Breast epithelium (tissue), 4 donors: ENCODE measurements around the gene PGBD1. TPM values are rescaled to one million over a fixed set of nuclear protein-coding genes. Genes with fewer than 3 reads are reported as not detected.

ENCODE experiments used
- DNase-seq, 2 donors: peaks; one replicate each; pipeline ENCODE4 v3.0.0-alpha.2; 2019; ENCODE audit warnings: low spot score in 2 of 2
- H3K27ac ChIP-seq, 2 donors: fragments of 200-600 bp; sonication (generic) in 1 of 2; one replicate each; pipeline ENCODE4 v1.5.1; 2016 to 2019; ENCODE audit warnings: mild to moderate bottlenecking in 1 of 2
- H3K27me3 ChIP-seq, 2 donors: fragments of 200-600 bp; sonication (generic) in 1 of 2; one replicate each; pipeline versions ENCODE4 v1.5.1 to v1.6.0; 2017 to 2019; ENCODE audit warnings: control low read depth in 1 of 2, mild to moderate bottlenecking in 1 of 2
- H3K36me3 ChIP-seq: fragments of 200-600 bp; one replicate; pipeline ENCODE4 v1.5.1; 2019
- H3K4me1 ChIP-seq, 2 donors: fragments of 200-600 bp; sonication (generic); one replicate each; pipeline ENCODE4 v1.5.1; 2016 to 2019; ENCODE audit warnings: control low read depth in 1 of 2
- H3K4me3 ChIP-seq, 3 donors: fragments of 200-600 bp; sonication (generic); 1 replicate in 2 of 3; 2 replicates in 1 of 3; pipeline ENCODE4 v1.5.1; 2016 to 2019; ENCODE audit warnings: mild to moderate bottlenecking in 3 of 3, moderate library complexity in 2 of 3
- H3K9me3 ChIP-seq, 2 donors: fragments of 200-600 bp; sonication (generic) in 1 of 2; one replicate each; pipeline ENCODE4 v1.5.1; 2016 to 2019; ENCODE audit warnings: control low read depth in 1 of 2
- CTCF ChIP-seq, 3 donors: fragments of 450-650 bp; IDR thresholded peaks; one replicate each; pipeline ENCODE4 v1.5.1; 2016 to 2017; ENCODE audit warnings: antibody characterized with exemption in 3 of 3, mild to moderate bottlenecking in 3 of 3, moderate library complexity in 3 of 3
- POLR2A ChIP-seq: fragments of 450-650 bp; IDR thresholded peaks from one replicate; pipeline ENCODE4 v1.6.1; 2016; ENCODE audit warnings: antibody characterized with exemption, mild to moderate bottlenecking, moderate library complexity
- POLR2AphosphoS5 ChIP-seq, 3 donors: sonication (generic); formaldehyde crosslinking; IDR thresholded peaks; one replicate each; pipeline ENCODE4 v1.6.1; 2017; ENCODE audit warnings: antibody characterized with exemption in 3 of 3
- intact Hi-C: fragments of 100-400 bp; cut with DNase I; formaldehyde crosslinking; loops from one replicate; pipeline ENCODE4 v1.15.1; 2023; ENCODE audit warnings: low total_unique reads
- total RNA-seq, 3 donors: library from RNA; depleted of rRNA; stranded (reverse); fragments of >200 nt; gene quantifications; one replicate each; pipeline ENCODE4 v1.1.0, GENCODE V29; 2016

The PGBD1 gene
- total RNA-seq, 3 donors from 2014 or later = 4.2 to 5.9 (median 4.6) TPM

GRCh38 chr6:28243946-28244345, 37.4 kb upstream of the PGBD1 start:
- Histone ChIP-seq H3K4me3 (no peak overlapping the region), H3K4me1 (no peaks in the 10 kb centered on the region), H3K27me3 (no peaks in the 10 kb centered on the region), H3K27ac (no peak overlapping the region), H3K9me3 (no peaks in the 10 kb centered on the region), H3K36me3 (no peaks in the 10 kb centered on the region)
- intact Hi-C loops = no loop called here
- TF ChIP-seq POLR2AphosphoS5 (IDR thresholded peaks at IDR 0.05) (no peak), CTCF (IDR thresholded peaks at IDR 0.05) (no peak), POLR2A (no peak)
- no peak for DNase-seq

- no peak for DNase-seq
- Histone ChIP-seq H3K27me3 (no peaks in the 10 kb centered on the region), H3K9me3 (no peaks in the 10 kb centered on the region), H3K36me3 (no peaks in the 10 kb centered on the region), H3K4me1 (no peaks in the 10 kb centered on the region), H3K4me3 (no peak overlapping the region), H3K27ac (no peak overlapping the region)
- TF ChIP-seq POLR2AphosphoS5 (IDR thresholded peaks at IDR 0.05) = no peak
- TF ChIP-seq POLR2A = no peak
- no peak for TF ChIP-seq CTCF (IDR thresholded peaks at IDR 0.05)
- intact Hi-C loops = no loop called here
These were observed 36.0 kb upstream of the PGBD1 start for GRCh38 chr6:28245206-28245941.

- Histone ChIP-seq H3K4me3 (no peak overlapping the region), H3K9me3 (no peaks in the 10 kb centered on the region), H3K4me1 (peaks cover 2 to 5% of the 10 kb centered on the region in 2 donors), H3K36me3 (no peaks in the 10 kb centered on the region), H3K27ac (no peak overlapping the region), H3K27me3 (no peaks in the 10 kb centered on the region)
- TF ChIP-seq POLR2AphosphoS5 (IDR thresholded peaks at IDR 0.05) = no peak
- no peak for TF ChIP-seq CTCF (IDR thresholded peaks at IDR 0.05)
- no peak for TF ChIP-seq POLR2A
- intact Hi-C loops = no loop called here
- DNase-seq = no peak
These were observed 32.5 kb upstream of the PGBD1 start for GRCh38 chr6:28248916-28249315.

DNA sequence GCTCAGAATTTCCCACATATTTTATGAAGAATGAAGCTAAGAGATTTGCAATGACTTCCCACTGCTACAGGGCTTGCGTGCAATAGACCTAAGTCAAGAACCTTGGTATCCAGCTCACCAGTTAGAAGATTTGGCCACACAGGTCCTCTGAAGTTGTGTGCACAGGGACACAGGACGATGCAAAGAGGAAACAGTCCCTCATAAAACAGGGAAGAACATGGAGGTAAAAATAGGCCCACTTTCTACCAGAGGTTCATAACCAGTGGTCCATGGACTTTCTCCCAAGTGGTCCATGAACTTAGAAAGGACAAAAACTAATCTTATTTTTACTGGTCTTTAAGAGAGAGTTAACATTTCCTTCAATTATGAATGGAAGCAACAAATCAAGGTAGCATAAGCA, 30.6 kb upstream of the PGBD1 start:
- H3K27ac ChIP-seq = no peak overlapping the region
- H3K9me3 ChIP-seq = no peaks in the 10 kb centered on the region
- H3K27me3 ChIP-seq = peaks cover 0 to 7% of the 10 kb centered on the region in 2 donors
- no peak for TF ChIP-seq CTCF (IDR thresholded peaks at IDR 0.05)
- no peak for TF ChIP-seq POLR2A
- no peak for TF ChIP-seq POLR2AphosphoS5 (IDR thresholded peaks at IDR 0.05)
- intact Hi-C loops = no loop called here
- H3K4me3 ChIP-seq = peak overlapping the region in 2 of 3 donors; percentile 24 to 62
- no peak for DNase-seq
- H3K36me3 ChIP-seq = no peaks in the 10 kb centered on the region
- H3K4me1 ChIP-seq = peaks cover 2 to 5% of the 10 kb centered on the region in 2 donors

DNA sequence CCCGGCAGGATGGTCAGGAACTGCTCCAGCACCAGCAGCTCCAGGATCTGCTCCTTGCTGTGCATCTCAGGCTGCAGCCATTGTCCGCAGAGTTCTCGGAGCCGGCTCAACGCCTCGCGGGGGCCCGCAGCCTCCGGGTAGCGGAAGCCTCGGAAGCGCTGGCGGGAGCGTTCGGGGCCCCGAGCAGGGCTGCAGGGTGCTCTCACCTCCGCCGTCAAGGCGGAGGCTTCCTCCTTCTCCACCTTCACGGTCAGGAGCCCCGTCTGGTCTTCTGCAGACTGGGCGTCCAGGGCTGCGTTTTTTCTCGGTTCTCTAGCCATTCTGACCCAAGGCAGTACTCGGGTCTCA, 29.7 kb upstream of the PGBD1 start:
- Histone ChIP-seq H3K4me1 (peaks cover 2 to 5% of the 10 kb centered on the region in 2 donors), H3K36me3 (no peaks in the 10 kb centered on the region), H3K9me3 (no peaks in the 10 kb centered on the region), H3K27me3 (peaks cover 0 to 7% of the 10 kb centered on the region in 2 donors), H3K27ac (peak overlapping the region in 1 of 2 donors; percentile 45), H3K4me3 (peak overlapping the region; percentile 61 to 90 (median 62))
- no peak for TF ChIP-seq POLR2AphosphoS5 (IDR thresholded peaks at IDR 0.05)
- TF ChIP-seq CTCF (IDR thresholded peaks at IDR 0.05) = no peak
- no peak for TF ChIP-seq POLR2A
- intact Hi-C loops = no loop called here
- no peak for DNase-seq
